HG02642 (cell line): Measurements from ENCODE around the gene WWOX.

Experiments
- ATAC-seq: cut with Tn5 transposase; IDR thresholded peaks from one replicate; pipeline ENCODE4 v1.9.1; 2021; ENCODE audit warnings: mild to moderate bottlenecking; ENCODE audit not compliant: unreplicated experiment, poor library complexity

Gene WWOX

GRCh38 chr16:78381060-78381459 is 281.6 kb downstream of the WWOX start:
- ATAC-seq: no peak

- no peak for ATAC-seq
Measured at GRCh38 chr16:78383118-78383517, 283.7 kb downstream of the WWOX start.

- ATAC-seq: no peak
Measured at GRCh38 chr16:78385086-78385805, 285.8 kb downstream of the WWOX start.

GRCh38 chr16:78386557-78387324 is 287.3 kb downstream of the WWOX start:
- no peak for ATAC-seq

GRCh38 chr16:78389009-78389498 is 289.6 kb downstream of the WWOX start:
- no peak for ATAC-seq

- ATAC-seq: no peak
Measured at GRCh38 chr16:78390092-78390491, 290.6 kb downstream of the WWOX start.

GRCh38 chr16:78390508-78391324 is 291.3 kb downstream of the WWOX start:
- no peak for ATAC-seq

GRCh38 chr16:78392585-78393195 is 293.2 kb downstream of the WWOX start:
- ATAC-seq: no peak

- no peak for ATAC-seq
Measured at GRCh38 chr16:78395035-78395434, 295.6 kb downstream of the WWOX start.

GRCh38 chr16:78396046-78396445 is 296.6 kb downstream of the WWOX start:
- no peak for ATAC-seq

- ATAC-seq: no peak
Measured at GRCh38 chr16:78396673-78397072, 297.2 kb downstream of the WWOX start.

GRCh38 chr16:78399384-78399783 is 299.9 kb downstream of the WWOX start:
- no peak for ATAC-seq

GRCh38 chr16:78402833-78403232 is 303.4 kb downstream of the WWOX start:
- no peak for ATAC-seq

- no peak for ATAC-seq
Measured at GRCh38 chr16:78405040-78405439, 305.6 kb downstream of the WWOX start.

GRCh38 chr16:78405833-78406232 is 306.4 kb downstream of the WWOX start:
- ATAC-seq: no peak

- no peak for ATAC-seq
Measured at GRCh38 chr16:78407191-78407590, 307.7 kb downstream of the WWOX start.

- ATAC-seq: no peak
Measured at GRCh38 chr16:78413651-78414050, 314.2 kb downstream of the WWOX start.

GRCh38 chr16:78415013-78415412 is 315.6 kb downstream of the WWOX start:
- no peak for ATAC-seq

GRCh38 chr16:78415669-78416068 is 316.2 kb downstream of the WWOX start:
- ATAC-seq: no peak

GRCh38 chr16:78416400-78416799 is 316.9 kb downstream of the WWOX start:
- ATAC-seq: no peak
